ENCODE measurements around the gene DAAM1.

Gene DAAM1

DNA sequence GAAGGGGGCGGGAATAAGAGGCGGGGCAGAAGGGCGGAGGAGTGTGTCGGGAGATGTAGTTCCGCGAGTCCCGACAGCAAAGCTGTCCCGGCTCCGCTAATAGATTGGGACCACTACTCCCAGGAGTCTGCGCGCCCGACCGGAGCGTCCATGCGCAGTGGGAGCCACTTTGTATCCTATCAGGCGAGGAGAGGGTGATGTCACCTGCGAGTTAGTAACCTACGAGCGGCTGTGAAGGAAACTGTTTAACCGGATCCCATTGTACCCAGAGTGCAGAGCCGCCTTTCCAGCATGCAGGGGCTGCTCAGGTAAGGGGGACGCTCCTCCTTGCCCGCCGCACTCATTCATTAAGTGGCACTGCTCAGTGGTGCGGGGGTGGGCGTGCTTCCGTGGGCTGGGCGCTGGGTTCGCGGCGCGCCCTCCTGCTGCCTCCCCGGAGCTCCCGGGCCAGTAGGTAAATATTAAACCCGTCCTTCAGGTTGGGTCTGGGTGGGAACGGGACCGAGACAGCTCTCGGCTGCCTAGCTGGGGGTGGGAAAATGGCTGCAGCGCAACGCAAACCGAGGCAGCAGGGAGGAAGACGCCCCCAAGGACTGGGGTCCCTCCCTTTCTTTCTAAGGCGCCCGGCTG lies at the start of gene DAAM1:
Gene DAAM1, plus strand, starts transcription at position 207 of the 630 bp plus-strand sequence. CDS start 74,811 bp downstream, outside the sequence.
- TF ChIP-seq, protein P1, sequence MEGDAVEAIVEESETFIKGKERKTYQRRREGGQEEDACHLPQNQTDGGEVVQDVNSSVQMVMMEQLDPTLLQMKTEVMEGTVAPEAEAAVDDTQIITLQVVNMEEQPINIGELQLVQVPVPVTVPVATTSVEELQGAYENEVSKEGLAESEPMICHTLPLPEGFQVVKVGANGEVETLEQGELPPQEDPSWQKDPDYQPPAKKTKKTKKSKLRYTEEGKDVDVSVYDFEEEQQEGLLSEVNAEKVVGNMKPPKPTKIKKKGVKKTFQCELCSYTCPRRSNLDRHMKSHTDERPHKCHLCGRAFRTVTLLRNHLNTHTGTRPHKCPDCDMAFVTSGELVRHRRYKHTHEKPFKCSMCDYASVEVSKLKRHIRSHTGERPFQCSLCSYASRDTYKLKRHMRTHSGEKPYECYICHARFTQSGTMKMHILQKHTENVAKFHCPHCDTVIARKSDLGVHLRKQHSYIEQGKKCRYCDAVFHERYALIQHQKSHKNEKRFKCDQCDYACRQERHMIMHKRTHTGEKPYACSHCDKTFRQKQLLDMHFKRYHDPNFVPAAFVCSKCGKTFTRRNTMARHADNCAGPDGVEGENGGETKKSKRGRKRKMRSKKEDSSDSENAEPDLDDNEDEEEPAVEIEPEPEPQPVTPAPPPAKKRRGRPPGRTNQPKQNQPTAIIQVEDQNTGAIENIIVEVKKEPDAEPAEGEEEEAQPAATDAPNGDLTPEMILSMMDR (IDR thresholded peaks at IDR 0.05): no peak
- Histone ChIP-seq H3K4me3 (peak within 1 kb of the TSS; percentile 76), H3K27ac (peak within 1 kb of the TSS; percentile 91 to 97)
- DNase-seq (ENCODE audit: low spot score): peak; percentile 99

DNA sequence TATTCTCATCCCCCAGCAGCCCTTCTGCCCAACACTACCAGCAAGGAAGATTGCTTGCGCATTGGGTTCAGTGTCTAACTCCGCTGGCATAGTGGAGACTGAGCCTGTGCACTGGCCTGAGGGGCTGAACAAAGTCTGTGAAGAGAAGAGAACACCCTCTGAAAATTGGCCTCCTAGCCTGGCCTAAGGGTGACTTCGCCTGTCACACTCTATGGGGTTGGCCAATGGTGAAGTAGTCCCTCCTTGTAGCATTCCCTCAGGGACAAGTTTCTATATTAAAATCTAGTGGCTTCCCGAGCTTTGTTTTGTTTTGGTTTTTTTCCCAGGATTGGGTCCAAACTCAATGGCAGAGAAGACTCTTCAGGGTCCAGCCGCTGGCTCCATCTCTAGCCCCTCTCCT lies 49.1 kb upstream of the DAAM1 start:
- H3K27ac ChIP-seq: no peak overlapping the region
- TF ChIP-seq, protein P1 (IDR thresholded peaks at IDR 0.05): no peak
- H3K4me3 ChIP-seq: no peak overlapping the region
- DNase-seq (ENCODE audit: low spot score): no peak

DNA sequence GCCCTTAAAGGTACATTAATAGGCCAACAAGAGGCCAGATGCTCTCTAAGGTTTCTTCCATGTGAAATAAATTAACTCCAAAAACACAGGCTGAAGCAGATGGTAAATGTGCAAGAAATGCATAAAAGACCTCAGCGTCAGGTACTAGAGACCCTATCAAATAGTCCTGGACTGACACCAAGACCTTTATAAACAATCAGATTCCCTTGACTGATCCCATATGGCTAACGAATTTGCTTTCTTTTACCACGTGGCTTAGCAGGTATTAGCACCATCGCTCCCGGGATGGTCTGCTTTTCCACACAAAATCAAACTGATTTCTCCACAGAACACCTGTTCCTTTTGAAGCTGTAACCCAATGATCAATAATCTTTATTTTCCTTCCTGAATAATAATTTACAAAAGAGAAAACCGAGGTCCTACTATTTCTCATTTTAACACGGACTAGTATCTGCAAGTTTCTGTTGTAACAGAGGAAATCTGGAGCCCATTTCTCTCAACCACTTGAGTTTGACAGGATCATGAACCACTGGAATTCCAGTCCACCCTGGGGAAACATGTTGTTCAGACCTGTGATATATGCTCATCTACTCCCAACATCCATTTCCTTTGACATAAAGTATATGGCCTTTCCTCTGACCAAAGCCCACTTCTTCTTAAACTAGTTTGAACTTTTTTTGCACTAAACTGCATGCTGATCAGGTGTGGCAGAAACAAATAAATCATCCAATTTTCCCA lies 48.2 kb upstream of the DAAM1 start:
- Histone ChIP-seq H3K27ac (no peak overlapping the region), H3K4me3 (no peak overlapping the region)
- no peak for DNase-seq (ENCODE audit: low spot score)
- TF ChIP-seq, protein P1 (IDR thresholded peaks at IDR 0.05): no peak

DNA sequence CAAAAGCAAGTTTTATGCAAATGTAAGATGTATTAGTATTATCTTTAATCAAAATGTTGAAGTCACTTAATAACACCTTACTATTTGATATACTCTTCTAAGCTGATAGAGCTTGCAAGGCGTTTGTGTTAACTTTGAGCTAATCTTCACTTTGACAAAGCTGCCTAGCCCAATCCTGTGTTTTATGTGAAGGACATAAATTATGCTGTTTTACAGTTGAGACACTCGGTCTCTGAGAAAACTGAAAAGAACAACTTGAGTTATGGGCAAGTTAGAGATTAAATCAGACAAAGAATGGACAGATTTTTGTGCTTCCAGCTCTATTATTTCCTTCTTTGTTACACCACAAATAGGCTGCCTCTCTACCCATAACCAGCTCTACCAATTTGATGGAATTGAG lies 42.0 kb upstream of the DAAM1 start:
- Histone ChIP-seq H3K4me3 (no peak overlapping the region), H3K27ac (no peak overlapping the region)
- TF ChIP-seq, protein P1 (IDR thresholded peaks at IDR 0.05): no peak
- DNase-seq (ENCODE audit: low spot score): no peak

DNA sequence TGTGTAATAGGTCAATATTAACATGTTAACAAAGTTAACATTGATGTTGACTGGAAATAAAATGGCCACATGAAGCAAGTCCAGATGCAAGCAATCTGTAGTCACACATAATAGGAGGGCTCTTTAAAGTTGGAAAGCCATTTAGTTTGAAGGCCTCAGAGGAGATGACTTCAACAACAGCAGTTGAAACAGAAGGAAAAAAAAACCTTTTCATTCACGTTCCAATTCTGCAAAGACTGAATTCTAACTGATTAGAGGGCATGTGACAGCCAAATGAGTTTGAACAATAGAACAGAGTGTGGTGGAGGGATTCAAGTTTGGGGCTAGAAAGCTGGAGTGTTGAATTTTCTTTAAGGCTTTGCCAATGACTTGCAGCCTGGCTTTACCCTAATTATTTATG lies 41.5 kb upstream of the DAAM1 start:
- Histone ChIP-seq H3K4me3 (no peak overlapping the region), H3K27ac (no peak overlapping the region)
- no peak for DNase-seq (ENCODE audit: low spot score)
- TF ChIP-seq, protein P1 (IDR thresholded peaks at IDR 0.05): no peak

DNA sequence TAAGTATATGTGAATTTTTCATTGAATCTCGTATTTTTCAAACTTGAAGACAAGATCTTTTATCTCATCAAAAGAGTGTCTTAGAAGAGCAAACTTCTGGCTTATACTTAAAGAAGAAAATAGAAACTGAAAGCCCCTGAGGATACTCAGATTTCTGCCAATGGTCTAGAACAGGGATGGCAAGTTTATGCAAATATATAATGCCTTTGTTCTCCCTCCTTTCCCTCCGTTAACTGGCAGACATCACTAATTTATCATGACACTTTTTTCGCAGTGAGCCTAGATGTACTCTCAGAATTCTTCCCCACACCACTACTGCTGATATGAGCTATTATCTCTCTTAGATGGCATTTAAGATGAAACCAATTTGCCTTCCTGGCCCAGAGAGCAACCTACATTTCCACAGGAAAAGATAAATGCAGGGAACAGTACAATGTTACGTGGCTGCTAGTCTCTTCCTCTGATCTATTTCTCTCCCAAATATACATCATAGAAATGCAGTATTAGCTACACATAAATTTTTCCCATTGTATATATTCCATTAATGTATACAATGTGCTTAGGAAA lies 40.0 kb upstream of the DAAM1 start:
- DNase-seq (ENCODE audit: low spot score): no peak
- H3K4me3 ChIP-seq: no peak overlapping the region
- TF ChIP-seq, protein P1 (IDR thresholded peaks at IDR 0.05): no peak
- no peak overlapping the region for H3K27ac ChIP-seq

Data from coronary artery (tissue), 2 donors.